Measurements from ENCODE around the gene SYAP1.
A peak's percentile ranks its signal among the peaks of the same experiment; 100 is the strongest.

- TF ChIP-seq TCF7 (IDR thresholded peaks at IDR 0.05; ENCODE audit: borderline replicate concordance) = 0 out of 2 replicates have a peak, but pooled peaks have one; percentile 38
- no peak for TF ChIP-seq ZNF778 (CRISPR knock-in tag; IDR thresholded peaks at IDR 0.05)
- no peak; the same call in 1 of the 2 replicates for TF ChIP-seq EP300 (IDR thresholded peaks at IDR 0.05; ENCODE audit: low read length)
- no peak; the same call in 1 of the 2 replicates for TF ChIP-seq RFX5 (IDR thresholded peaks at IDR 0.05; ENCODE audit: low read depth, low read length)
- peak; percentile 36; the same call in 1 of the 2 replicates for TF ChIP-seq MXI1 (IDR thresholded peaks at IDR 0.05; ENCODE audit: low read depth, low read length)
Observed at GRCh38 chrX:16771483-16772398, 52.3 kb downstream of the SYAP1 start.

All from K562 (cell line).